Measurements from ENCODE around the gene TBPL2.
"Not testable (repeated sequence)": the region's sequence is repeated elsewhere in the genome, so short reads cannot be mapped to it uniquely, and the experiment has no call there.

Gene TBPL2

DNA sequence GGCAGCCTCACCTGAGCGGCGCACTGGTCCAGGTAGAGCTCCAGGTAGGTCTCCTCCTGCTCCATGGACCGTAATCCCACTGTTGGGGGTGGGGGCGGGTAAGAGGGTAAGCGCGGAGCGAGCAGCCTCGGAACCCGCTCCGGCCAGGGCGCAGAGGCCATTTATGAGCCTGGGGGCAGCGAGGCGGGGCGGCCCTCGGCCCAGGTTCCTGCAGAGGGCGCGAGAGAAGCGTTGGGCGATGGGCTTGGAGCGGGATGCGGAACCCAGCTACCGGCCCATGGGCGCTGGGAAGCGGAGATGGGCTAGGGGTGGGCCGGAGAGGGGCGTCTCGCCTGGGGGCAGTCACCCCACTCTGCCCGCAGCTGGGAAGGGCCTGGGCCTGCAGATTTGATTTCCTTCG, at the start of gene TBPL2:
TBPL2 (minus strand) TSS at position 232 of the 400 bp plus-strand sequence; CDS start at position 65, 167 bp downstream.
- no peak for FAIRE-seq

DNA sequence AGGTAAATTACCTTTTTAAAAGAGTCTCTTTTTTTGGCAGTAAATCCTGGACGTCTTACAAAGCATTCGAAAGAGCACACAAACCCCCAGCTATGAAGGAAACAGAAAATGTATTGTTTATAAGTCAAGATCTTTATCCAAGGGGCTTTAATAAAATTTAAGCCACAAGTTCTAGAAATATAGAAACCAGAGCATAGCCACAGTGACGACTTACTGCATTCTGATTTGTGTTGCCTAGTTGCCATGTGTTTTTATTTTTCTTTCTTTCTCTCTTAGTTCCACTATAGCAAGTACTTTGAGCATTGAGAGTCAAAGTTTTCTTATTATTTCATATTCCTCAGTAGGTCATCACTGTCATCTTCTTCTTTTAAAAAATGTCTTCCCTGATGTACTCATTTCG, 47.8 kb upstream of the TBPL2 start:
- no peak for FAIRE-seq

DNA sequence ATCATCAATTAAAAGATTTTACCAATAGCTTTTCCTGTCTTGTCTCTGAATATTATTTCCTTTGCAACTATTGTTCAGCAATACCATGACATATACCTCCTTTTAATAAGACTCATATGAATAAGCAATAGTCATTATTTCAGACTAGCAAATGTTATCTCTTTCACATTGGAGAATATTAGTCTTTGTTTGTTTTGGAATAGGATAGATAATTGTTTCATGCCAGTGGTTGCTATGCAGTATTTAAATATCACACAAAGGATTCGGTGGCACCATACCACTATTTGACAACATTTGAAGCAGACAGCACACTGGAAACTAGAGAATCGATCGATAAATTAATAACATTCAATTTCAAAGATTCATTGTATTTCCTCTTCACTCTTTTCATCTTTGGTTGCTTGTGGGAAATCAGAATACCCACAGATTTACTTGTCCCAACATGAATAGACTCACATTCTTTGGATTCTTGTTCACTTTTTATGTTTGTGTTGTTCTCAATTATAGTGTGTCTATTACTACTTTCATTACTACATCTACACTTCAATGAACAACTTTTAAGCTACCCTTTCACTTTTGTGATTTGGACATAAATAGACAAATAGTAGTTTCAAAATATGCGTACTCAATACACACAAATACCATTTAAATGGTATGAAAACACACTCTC, 42.7 kb upstream of the TBPL2 start:
- FAIRE-seq, result no peak

DNA sequence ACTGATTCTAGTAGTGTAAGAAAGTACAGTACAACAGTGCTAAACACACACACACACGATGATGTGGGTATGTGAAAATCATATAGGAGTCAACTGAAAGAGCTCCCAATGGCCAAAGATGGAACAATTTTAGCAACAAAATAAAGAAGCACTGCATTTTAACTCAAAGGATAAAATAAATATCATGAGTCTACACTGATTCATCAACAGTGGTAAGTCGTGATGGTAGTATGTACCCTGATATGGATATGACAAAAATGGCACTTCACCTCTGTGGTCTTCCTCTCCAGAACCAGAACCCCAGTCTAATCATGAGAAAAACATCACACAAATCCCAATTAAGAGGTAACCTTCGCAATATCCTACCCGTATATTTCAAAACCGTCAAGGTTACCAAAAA, 41.4 kb upstream of the TBPL2 start:
- FAIRE-seq, result no peak

DNA sequence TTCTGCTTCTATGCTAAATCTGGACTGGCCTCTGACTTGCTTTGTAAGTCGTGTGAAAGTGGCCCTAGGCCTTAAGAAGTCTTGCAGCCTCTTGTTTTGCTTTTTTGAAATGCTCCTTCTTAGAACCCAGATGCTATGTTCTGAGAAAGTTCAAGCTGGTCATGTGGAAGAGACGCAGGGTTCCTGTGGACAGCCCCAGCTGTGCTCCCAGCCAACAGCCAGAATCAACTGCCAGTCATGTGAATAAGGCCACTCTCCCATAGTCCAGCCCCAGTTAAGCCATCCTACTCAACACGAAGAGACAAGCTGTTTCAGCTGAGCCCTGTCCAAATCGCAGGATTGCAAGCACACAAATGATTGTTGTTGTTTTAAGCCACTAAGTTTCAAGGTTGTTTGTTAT, 37.3 kb upstream of the TBPL2 start:
- FAIRE-seq, result no peak

DNA sequence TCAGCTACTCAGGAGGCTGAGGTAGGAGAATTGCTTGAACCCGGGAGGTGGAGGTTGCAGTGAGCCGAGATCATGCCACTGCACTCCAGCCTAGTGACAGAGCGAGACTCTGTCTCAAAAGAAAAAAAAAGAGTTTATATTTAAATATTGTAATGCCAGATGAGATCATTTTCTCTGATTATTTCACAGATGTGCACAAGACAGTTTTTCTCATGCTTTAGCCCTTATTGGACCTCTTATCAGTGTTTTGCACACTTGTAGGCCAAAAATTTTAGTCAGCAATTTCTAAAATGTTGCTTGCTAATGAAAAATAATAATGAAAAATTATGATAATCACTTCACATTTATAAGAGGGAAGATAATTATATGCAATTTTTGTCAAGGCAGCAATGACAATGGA, 36.0 kb upstream of the TBPL2 start:
- not testable (repeated sequence) for FAIRE-seq

DNA sequence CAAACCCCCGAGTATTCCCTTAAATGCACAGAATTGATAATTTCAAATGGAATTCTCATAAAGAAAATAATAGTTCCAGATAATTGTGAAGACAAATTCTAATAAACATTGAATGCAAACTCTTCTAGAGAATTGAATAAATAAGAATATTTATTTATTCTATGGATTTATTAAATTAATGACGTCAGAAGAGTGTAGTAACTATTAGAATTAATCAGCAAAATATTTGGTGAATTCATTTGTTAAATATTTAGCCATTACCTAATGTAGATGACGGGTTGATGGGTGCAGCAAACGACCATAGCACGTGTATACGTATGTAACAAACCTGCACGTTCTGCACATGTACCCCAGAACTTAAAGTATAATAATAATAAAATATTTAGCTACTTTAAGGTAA, 33.4 kb upstream of the TBPL2 start:
- FAIRE-seq, result no peak

DNA sequence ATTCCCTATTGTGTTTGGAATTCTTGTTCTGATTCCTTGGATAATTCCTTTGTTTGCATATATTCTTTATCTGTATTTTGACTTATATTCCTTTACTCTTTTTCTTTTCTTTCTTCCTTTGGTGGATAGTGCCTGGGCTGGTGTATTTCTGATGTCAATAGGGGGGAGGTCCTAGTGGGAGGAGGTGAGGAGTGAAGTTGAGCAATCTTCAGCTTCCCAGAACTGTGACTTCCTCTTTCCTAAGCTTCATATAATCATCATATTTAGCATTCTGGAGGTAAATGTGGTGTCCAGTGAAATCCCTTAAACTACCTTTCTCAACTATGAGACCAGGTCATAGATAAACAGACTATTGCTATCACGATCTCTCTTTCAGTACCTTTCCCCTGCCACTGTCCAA, 29.6 kb upstream of the TBPL2 start:
- FAIRE-seq, result no peak

DNA sequence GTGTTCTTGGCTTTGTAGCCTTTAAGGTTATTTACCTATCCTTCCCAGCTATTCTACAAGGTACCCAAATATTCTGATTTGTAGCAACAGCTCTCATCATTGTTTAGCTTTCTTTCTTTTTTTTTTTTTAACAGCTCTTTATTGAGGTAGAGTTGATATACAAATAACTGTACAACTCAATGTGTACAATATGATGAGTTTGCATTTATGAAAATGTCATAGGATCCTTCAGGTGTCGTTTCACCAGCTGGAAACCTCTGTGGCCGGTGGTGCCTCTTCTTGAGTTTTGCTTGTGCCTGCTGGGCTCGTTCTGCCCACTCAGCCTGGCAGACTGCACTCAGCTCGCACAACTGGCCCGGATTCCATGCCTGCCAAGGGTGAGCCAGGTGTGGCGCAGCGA, 26.9 kb upstream of the TBPL2 start:
- no peak for FAIRE-seq

DNA sequence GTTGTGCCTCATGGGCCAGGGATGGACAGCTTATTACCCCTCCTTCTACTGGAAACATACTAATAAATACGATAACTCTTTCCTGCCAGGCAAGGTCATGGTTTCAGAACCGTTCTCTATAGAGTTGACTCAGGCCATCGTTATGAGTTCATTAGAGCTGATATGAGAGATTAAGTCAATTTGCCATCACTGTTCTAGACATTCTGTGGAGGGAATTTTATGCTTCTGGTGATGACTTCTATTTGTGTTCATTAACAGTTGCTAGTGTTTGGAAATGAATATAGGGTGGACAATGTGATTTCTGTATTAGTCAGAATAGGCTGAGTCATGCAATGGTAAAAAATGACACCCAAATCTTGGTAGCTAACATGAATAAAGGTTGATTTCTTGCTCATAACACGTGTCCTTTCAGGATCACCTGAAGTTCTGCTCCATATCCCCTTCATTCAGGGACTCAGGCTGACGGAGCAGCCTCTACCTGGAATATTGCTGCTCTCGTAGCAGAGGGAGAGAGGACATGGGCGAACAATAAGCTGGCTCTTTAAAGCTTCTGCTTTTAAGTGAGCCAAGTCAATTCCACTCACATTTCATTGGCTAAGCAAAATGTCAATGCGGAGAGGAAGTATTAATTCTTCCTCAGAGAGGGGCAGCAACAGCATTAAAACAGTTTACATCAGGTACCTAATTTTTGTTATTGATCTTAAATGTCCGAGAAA, 18.5 kb upstream of the TBPL2 start:
- no peak for FAIRE-seq

DNA sequence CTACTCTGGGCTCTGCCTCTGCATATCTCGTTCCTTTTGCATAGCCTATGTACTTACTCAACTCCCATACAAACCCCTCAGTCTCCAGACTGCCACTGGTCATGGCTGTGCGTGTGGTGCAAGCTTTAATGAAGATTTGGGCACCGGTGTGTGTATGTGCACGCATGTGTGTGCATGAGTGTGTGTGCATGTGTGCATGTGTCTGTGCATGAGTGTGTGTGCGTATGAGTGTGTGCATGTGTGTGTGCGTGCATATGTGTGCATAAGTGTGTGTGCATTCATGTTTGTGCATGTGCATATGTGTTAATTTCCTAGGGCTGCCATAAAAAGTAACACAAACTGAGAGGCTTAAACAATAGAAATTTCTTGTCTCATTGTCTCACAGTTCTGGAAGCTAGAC, 17.1 kb upstream of the TBPL2 start:
- FAIRE-seq, result no peak

DNA sequence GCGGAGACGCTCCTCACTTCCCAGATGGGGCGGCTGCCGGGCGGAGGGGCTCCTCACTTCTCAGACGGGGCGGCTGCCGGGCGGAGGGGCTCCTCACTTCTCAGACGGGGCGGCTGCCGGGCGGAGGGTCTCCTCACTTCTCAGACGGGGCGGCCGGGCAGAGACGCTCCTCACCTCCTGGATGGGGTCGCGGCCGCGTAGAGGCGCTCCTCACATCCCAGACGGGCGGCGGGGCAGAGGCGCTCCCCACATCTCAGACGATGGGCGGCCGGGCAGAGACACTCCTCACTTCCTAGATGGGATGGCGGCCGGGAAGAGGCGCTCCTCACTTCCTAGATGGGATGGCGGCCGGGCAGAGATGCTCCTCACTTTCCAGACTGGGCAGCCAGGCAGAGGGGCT, 16.0 kb upstream of the TBPL2 start:
- FAIRE-seq, result not testable (repeated sequence)

DNA sequence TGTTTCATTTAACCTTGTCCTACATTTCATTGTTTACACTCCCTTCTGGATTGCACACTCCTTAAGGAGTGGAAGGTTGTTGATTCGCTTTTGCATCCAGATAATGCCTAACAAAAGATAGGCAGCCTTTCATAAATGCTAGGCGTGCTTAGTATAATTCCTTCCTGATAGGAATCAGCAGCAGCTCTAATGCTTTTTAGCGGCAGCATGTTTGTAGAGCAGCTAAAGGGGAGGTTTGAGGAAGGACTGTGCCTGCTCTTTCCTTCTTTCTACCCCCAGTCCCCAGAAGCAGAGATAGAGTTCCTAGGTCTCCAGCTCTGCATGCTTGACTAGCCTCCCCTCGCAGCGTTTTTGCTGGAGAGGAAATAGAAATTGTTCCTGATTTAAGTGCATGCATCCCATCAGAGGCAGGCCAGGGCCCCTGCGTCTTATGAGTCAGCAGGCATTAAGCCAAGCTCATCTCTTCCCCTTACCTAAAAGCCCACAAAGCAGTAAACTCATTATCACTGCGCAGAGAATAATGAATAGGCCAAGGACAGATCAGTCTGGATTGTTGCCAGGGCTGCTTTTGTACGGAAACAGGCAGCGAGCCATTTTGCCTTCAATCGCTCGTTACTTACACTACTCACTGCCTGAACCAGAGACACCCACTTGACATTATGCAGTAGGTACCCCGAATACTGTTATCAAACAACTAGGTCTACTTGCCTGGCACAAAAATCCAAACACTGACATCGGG, 14.0 kb upstream of the TBPL2 start:
- no peak for FAIRE-seq

DNA sequence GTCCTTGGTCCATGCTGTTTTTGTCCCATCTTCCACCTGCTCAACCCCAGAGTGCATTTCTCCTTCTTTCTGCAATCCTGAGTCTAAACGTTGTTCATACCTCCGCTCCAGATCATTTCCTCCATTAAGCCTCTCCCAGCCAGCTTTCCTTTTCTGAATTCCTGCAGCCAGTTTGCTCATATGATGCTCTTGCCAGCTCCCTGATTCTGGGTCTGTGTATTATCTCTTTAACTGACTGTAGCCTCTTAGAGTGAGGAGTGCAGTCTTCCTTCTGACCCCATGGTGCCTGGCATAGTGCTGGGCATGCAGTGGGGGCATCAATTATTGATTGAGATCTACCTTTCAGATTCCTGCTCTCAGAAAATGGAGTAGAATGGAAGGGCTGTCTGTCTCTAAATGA, 11.5 kb upstream of the TBPL2 start:
- no peak for FAIRE-seq

DNA sequence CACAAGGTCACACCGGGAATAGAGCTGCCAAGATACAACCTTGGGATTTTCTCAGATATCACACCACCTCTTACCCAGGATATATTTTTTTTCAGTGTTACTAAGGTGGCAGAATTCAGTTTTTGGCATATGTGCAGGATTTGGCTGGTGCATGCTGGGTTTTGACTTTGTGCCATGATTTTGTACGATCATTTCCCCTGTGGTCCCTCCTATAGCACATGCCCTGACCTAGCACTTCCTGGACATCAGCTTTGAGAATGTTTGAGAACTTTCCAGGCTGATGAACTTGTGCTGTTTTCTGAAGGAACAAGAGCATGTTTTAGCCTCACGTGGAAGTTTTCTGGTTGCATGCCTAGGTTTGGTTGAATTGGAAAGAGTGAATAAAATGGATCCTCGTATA, 11.0 kb upstream of the TBPL2 start:
- FAIRE-seq, result no peak

DNA sequence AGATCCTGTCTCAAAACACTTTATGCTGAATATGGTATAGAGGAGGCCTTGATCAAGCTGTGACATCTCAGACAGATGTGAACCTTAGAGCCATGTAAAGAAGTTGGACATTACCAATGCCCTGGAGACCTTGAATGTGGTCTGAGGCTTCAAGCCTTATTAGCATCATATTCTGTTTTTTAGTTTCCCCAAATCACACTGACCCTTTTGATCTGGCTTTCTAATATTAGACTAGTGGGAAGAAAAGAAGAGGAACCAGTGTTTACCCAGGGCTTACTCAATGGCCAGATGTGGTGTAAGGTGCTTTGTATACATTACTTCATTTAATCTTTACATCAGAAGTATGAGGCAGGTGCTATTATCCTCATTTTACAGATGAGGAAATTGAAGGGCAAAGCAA, 10.6 kb upstream of the TBPL2 start:
- no peak for FAIRE-seq

DNA sequence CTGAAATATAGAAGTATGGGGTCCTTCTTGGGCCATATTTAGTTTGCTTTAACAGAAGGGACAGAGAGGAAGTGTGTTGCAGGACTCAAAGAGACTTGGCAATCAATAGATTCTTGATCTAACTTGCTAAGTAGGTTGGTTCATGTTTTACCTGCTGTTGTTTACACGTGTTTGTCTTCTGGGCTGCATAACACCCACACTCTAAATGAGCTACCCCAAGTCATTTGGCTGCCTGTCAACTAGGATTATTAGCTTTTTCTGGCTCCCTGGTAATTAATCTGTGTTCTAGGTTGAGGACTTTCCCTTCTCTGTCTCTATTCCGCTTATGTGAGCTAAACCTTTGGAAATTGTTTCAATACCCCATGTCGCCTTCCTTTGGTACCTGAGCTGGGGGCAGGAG, 10.1 kb upstream of the TBPL2 start:
- FAIRE-seq, result no peak

DNA sequence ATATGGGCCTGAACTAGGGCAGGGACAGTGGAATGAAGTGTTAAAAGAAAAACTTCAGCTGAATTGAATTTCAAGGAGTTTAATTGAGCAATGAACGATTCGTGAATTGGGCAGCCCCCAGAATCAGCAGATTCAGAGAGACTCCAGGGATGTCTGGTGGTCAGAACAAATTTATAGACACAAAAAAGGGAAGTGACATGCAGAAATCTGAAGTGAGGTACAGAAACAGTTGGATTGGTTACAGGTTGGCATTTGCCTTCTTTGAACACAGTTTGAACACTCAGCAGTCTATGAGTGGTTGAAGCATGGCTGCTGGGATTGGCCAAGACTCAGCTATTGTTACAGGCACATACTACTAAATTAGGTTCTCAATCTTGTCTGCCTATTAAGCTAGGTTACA, 9.7 kb upstream of the TBPL2 start:
- FAIRE-seq, result no peak

DNA sequence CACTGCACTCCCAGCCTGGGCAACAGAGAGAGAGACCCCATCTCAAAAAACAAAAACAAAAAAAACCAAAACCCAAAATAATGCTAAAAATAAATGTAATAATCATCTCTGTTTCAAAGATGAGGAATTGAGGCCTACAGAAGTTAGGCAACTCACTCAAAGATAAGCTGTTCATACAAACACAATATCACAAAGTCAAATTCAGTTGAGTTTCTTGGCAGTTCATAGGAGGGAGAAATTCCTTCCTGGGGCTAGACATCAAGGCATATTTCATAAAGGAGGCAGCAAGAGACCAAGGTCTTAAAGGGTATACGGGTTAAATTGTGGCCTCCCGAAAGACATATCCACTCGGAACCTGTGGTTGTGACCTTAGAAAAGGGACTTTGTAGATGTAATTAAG, 8.7 kb upstream of the TBPL2 start:
- no peak for FAIRE-seq

DNA sequence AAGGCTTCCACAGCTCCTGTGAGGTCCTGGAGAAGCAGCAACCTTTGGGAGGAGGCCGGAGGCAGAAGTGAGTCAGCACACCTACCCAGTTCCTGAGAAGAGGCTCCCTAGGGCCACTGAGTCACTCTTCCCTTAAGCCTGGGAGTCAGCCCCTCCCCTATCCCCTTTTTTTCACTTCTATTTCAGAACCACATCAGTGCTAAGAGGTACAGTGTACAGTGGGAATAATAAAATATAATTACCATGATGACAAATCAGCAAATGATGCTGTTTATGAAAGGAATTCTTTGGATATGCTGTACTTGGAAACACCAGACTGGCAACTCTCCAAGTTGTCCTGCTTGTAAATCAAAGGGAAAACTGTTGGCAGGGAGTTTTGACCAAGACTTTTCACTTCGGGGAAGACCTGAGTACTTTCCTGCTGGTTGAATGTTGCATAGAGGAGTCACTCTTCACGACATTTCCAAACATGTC, 7.8 kb upstream of the TBPL2 start:
- no peak for FAIRE-seq

DNA sequence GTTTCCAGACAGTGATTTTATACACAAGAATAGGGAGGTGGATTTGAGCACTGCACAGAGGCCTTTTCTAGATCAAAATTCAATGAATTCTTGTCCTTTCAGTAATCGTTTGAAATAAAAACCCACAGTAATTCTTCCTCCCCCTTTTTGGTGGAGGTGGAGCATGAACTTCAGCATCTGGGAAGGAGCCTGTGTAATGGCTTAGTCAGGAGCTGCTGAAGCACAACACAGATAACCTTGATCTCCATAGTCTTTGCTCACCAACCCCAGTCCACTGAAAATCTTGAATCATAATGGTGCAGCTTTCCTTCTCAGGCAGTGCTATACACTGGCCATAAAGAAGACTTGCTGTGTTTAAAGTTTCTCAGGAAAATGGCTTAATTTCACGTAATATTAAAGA, 6.4 kb upstream of the TBPL2 start:
- no peak for FAIRE-seq

DNA sequence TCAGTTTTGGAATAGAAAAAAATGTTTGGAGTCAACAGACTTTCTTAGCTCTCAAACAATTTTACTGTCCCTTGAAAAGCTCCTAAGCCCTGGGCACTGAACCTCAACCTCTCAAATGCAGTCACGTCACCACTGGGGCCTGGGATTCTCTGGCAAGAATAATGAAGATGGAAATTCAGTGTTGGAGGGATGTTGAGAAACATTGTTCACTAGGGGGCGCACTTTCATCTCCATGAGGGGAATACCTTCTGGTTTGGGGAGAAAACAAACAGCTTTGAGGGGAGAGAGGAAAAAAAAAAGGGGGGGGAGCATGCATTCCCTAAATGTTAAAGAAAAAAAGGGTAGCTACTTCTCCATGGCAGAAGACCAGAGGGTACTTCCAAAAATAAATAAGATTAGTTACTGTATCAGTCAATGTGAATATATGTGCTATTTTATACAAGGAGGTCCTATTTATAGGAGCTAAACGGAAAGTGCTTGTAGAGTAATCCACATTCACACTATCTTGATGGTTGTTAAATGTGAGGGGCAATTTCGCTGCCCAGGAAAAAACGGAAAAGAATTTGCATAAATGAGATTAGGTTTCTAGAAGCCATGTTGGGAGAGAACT, 5.8 kb upstream of the TBPL2 start:
- no peak for FAIRE-seq

DNA sequence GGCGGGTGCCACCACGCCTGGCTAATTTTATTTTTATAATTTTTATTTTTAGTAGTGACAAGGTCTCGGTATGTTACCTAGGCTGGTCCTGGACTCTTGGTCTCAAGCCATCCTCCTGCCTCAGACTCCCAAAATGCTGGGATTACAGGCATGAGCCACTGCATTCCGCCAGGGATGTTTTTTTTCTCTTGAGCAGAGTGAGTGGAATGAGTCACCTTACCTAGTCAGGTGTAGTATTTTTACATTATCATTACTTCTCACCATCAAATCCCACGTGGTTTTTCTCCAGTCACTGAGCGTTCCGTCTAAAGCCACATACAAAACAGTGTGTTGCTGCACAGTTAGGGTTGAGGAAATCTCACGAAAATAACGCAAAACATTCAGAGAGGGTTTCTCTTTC, 870 bp upstream of the TBPL2 start:
- no peak for FAIRE-seq

All from endometrium (tissue), 2 donors.